OCI-LY1 (cell line): Measurements from ENCODE around the gene PEAK1.

Source experiments
- H2AFZ ChIP-seq: fragments of 200-600 bp; sonication (generic), shearing (Covaris generic); 2 replicates; pipeline ENCODE4 v1.6.0; 2014; ENCODE audit warnings: antibody characterized with exemption, mild to moderate bottlenecking, low read length
- H3F3A ChIP-seq: fragments of 200-600 bp; sonication (generic), shearing (Covaris generic); 2 replicates; pipeline ENCODE4 v1.6.0; 2014; ENCODE audit warnings: mild to moderate bottlenecking, antibody characterized with exemption, low read length, moderate library complexity; ENCODE audit not compliant: insufficient read depth
- H3K27ac ChIP-seq: fragments of 200-600 bp; sonication (generic); 2 replicates; pipeline ENCODE4 v1.5.1; 2014; ENCODE audit warnings: low read length, mixed run types, mild to moderate bottlenecking, low read depth; ENCODE audit not compliant: poor library complexity, severe bottlenecking
- H3K27me3 ChIP-seq: fragments of 200-600 bp; sonication (generic); 2 replicates; pipeline ENCODE4 v1.6.0; 2014; ENCODE audit warnings: antibody characterized with exemption, mild to moderate bottlenecking, low read length, moderate library complexity; ENCODE audit not compliant: insufficient read depth
- H3K36me3 ChIP-seq: fragments of 200-600 bp; sonication (generic); 2 replicates; pipeline ENCODE4 v1.6.1; 2014; ENCODE audit warnings: mild to moderate bottlenecking, antibody characterized with exemption, low read length, moderate library complexity, mixed read lengths; ENCODE audit not compliant: insufficient read depth
- H3K4me1 ChIP-seq: fragments of 200-600 bp; sonication (generic); 2 replicates; pipeline ENCODE4 v1.5.1; 2014; ENCODE audit warnings: mild to moderate bottlenecking, low read length, moderate library complexity; ENCODE audit not compliant: insufficient read depth, severe bottlenecking
- H3K4me2 ChIP-seq: fragments of 200-600 bp; sonication (generic), shearing (Covaris generic); 2 replicates; pipeline ENCODE4 v1.6.1; 2014; ENCODE audit warnings: low read length
- H3K4me3 ChIP-seq: fragments of 200-600 bp; sonication (generic); 2 replicates; pipeline ENCODE4 v1.5.1; 2014; ENCODE audit warnings: low read length, low read depth, mild to moderate bottlenecking, mixed read lengths; ENCODE audit not compliant: poor library complexity, severe bottlenecking
- H3K79me2 ChIP-seq: fragments of 200-600 bp; shearing (Covaris generic); 2 replicates; pipeline ENCODE4 v1.6.1; 2016; ENCODE audit warnings: mixed run types, low read length, mixed read lengths; ENCODE audit not compliant: insufficient read depth
- H3K9ac ChIP-seq: fragments of 200-600 bp; sonication (generic), shearing (Covaris generic); 2 replicates; pipeline ENCODE4 v1.6.1; 2014; ENCODE audit warnings: mild to moderate bottlenecking, low read length, mixed read lengths
- H3K9me2 ChIP-seq: fragments of 200-600 bp; sonication (generic), shearing (Covaris generic); 2 replicates; pipeline ENCODE4 v1.6.1; 2014; ENCODE audit warnings: low read depth, mild to moderate bottlenecking, low read length, mixed read lengths
- H3K9me3 ChIP-seq: fragments of 200-600 bp; shearing (Covaris generic); 2 replicates; pipeline ENCODE4 v1.6.1; 2014; ENCODE audit warnings: low read length, mixed read lengths
- H4K20me1 ChIP-seq: fragments of 200-600 bp; sonication (generic), shearing (Covaris generic); 2 replicates; pipeline ENCODE4 v1.6.0; 2016; ENCODE audit warnings: mild to moderate bottlenecking, low read length; ENCODE audit not compliant: insufficient read depth
- CTCF ChIP-seq: fragments of 200-600 bp; sonication (generic), shearing (Covaris generic); IDR thresholded peaks from 2 replicates; pipeline ENCODE4 v1.5.1; 2017; ENCODE audit warnings: mild to moderate bottlenecking, antibody characterized with exemption, low read length, moderate library complexity, mixed read lengths
- EZH2 ChIP-seq: fragments of 200-600 bp; sonication (generic), shearing (Covaris generic); IDR thresholded peaks from 2 replicates; pipeline ENCODE4 v1.8.0; 2017; ENCODE audit warnings: borderline replicate concordance, mixed run types, mild to moderate bottlenecking, antibody characterized with exemption, low read length, moderate library complexity, mixed read lengths

The PEAK1 gene

GRCh38 chr15:77454265-77454664 lies 34.4 kb upstream of the PEAK1 start:
- Histone ChIP-seq H2AFZ (no peak overlapping the region), H3F3A (no peaks in the 10 kb centered on the region), H3K4me3 (no peak overlapping the region), H3K36me3 (peaks cover 28% of the 10 kb centered on the region), H3K9ac (no peak overlapping the region), H4K20me1 (no peaks in the 10 kb centered on the region), H3K27ac (no peak overlapping the region), H3K4me2 (no peak overlapping the region), H3K79me2 (no peaks in the 10 kb centered on the region), H3K9me2 (no peaks in the 10 kb centered on the region), H3K4me1 (no peaks in the 10 kb centered on the region), H3K27me3 (no peaks in the 10 kb centered on the region), H3K9me3 (no peaks in the 10 kb centered on the region)
- TF ChIP-seq EZH2 (no peak), CTCF (no peak)

- H3K4me3 ChIP-seq = no peak overlapping the region
- H3K4me1 ChIP-seq = peaks cover 7% of the 10 kb centered on the region
- no peaks in the 10 kb centered on the region for H3K27me3 ChIP-seq
- peaks cover 32% of the 10 kb centered on the region for H3K79me2 ChIP-seq
- no peaks in the 10 kb centered on the region for H3F3A ChIP-seq
- no peaks in the 10 kb centered on the region for H3K9me2 ChIP-seq
- no peak overlapping the region for H2AFZ ChIP-seq
- H3K36me3 ChIP-seq = peaks cover 14% of the 10 kb centered on the region
- H3K9ac ChIP-seq = no peak overlapping the region
- H3K27ac ChIP-seq = no peak overlapping the region
- TF ChIP-seq EZH2 (no peak), CTCF (no peak)
- H4K20me1 ChIP-seq = no peaks in the 10 kb centered on the region
- no peak overlapping the region for H3K4me2 ChIP-seq
- H3K9me3 ChIP-seq = no peaks in the 10 kb centered on the region
Measured at GRCh38 chr15:77446840-77447390, 27.0 kb upstream of the PEAK1 start.

- Histone ChIP-seq H3K9me2 (no peaks in the 10 kb centered on the region), H3K4me3 (no peak overlapping the region), H3K27ac (no peak overlapping the region), H3K27me3 (no peaks in the 10 kb centered on the region), H2AFZ (no peak overlapping the region), H4K20me1 (no peaks in the 10 kb centered on the region), H3K4me2 (no peak overlapping the region), H3K4me1 (peaks cover 16% of the 10 kb centered on the region), H3F3A (no peaks in the 10 kb centered on the region), H3K9ac (no peak overlapping the region), H3K79me2 (peaks cover 56% of the 10 kb centered on the region), H3K9me3 (no peaks in the 10 kb centered on the region), H3K36me3 (no peaks in the 10 kb centered on the region)
- TF ChIP-seq CTCF = no peak
- no peak for TF ChIP-seq EZH2
Measured at GRCh38 chr15:77440378-77440999, 20.6 kb upstream of the PEAK1 start.
